ENCODE data around the gene MXD3.

Gene MXD3

GRCh38 chr5:177311723-177312648 is at the start of gene MXD3 (continued):
- no peak; the same call in 1 of the 2 replicates for TF ChIP-seq PRDM10 (tag by site-specific recombination; IDR thresholded peaks at IDR 0.05)
- TF ChIP-seq ZNF2 (tag by site-specific recombination; IDR thresholded peaks at IDR 0.05), result no peak
- TF ChIP-seq MYNN (tag by site-specific recombination; IDR thresholded peaks at IDR 0.05; ENCODE audit: borderline replicate concordance), result no peak
- no peak for TF ChIP-seq ZNF521 (tag by site-specific recombination; IDR thresholded peaks at IDR 0.05)
- TF ChIP-seq ZBTB11 (tag by site-specific recombination; conservative IDR thresholded peaks at IDR 0.05; ENCODE audit: low read depth), result peak; percentile 89
- TF ChIP-seq GLI2 (tag by site-specific recombination; IDR thresholded peaks at IDR 0.05; ENCODE audit: borderline replicate concordance, low read depth), result no peak
- TF ChIP-seq HIC1 (tag by site-specific recombination; IDR thresholded peaks at IDR 0.05), result peak; percentile 11; the same call in 1 of the 2 replicates
- no peak for TF ChIP-seq IKZF3 (tag by site-specific recombination; IDR thresholded peaks at IDR 0.05)
- no peak for TF ChIP-seq ZNF791 (tag by site-specific recombination; IDR thresholded peaks at IDR 0.05)
- TF ChIP-seq ZNF146 (tag by site-specific recombination; IDR thresholded peaks at IDR 0.05), result no peak
- peak; percentile 62; the same call in 1 of the 2 replicates for TF ChIP-seq ZSCAN5A (tag by site-specific recombination; IDR thresholded peaks at IDR 0.05)
- no peak for TF ChIP-seq GLI4 (tag by site-specific recombination; IDR thresholded peaks at IDR 0.05)
- peak; percentile 99 for TF ChIP-seq PATZ1 (tag by site-specific recombination; IDR thresholded peaks at IDR 0.05)
- no peak for TF ChIP-seq ZNF433 (tag by site-specific recombination; IDR thresholded peaks at IDR 0.05; ENCODE audit: low read depth)
- TF ChIP-seq ZSCAN18 (tag by site-specific recombination; IDR thresholded peaks at IDR 0.05), result no peak
- TF ChIP-seq KLF10 (tag by site-specific recombination; IDR thresholded peaks at IDR 0.05), result peak; percentile 99
- no peak for TF ChIP-seq PRDM1 (tag by site-specific recombination; IDR thresholded peaks at IDR 0.05)
- TF ChIP-seq KLF8 (tag by site-specific recombination; IDR thresholded peaks at IDR 0.05), result peak; percentile 92; the same call in 1 of the 2 replicates
- no peak for TF ChIP-seq ZNF658 (tag by site-specific recombination; IDR thresholded peaks at IDR 0.05)
- no peak for TF ChIP-seq ZNF645 (tag by site-specific recombination; IDR thresholded peaks at IDR 0.05)
- no peak for TF ChIP-seq ZFP3 (tag by site-specific recombination; IDR thresholded peaks at IDR 0.05; ENCODE audit: low read depth)
- TF ChIP-seq ZBTB1 (tag by site-specific recombination; IDR thresholded peaks at IDR 0.05), result no peak
- TF ChIP-seq SP7 (tag by site-specific recombination; IDR thresholded peaks at IDR 0.05), result peak; percentile 64; the same call in 1 of the 2 replicates
